Glutamatergic neuron (in vitro differentiated cells): ENCODE results near the gene JAM2. TPM values are rescaled to one million over a fixed set of nuclear protein-coding genes. Genes with fewer than 3 reads are reported as not detected.

Source experiments
- DNase-seq: peaks from one replicate; pipeline ENCODE4 v3.0.0; 2022
- H3K27ac Mint-ChIP-seq: one replicate; pipeline ENCODE4 v1.8.0; 2020; ENCODE audit warnings: mild to moderate bottlenecking, mixed read lengths, inconsistent platforms; ENCODE audit not compliant: unreplicated experiment
- H3K27me3 Mint-ChIP-seq: one replicate; pipeline ENCODE4 v1.8.0; 2020; ENCODE audit warnings: mild to moderate bottlenecking, moderate library complexity, mixed read lengths, inconsistent platforms; ENCODE audit not compliant: unreplicated experiment
- H3K36me3 Mint-ChIP-seq: one replicate; pipeline ENCODE4 v1.8.0; 2020; ENCODE audit warnings: mild to moderate bottlenecking, mixed read lengths, inconsistent platforms; ENCODE audit not compliant: unreplicated experiment
- H3K4me1 Mint-ChIP-seq: one replicate; pipeline ENCODE4 v1.8.0; 2020; ENCODE audit warnings: mild to moderate bottlenecking, low read depth, mixed read lengths, inconsistent platforms; ENCODE audit not compliant: unreplicated experiment
- H3K4me3 Mint-ChIP-seq: one replicate; pipeline ENCODE4 v1.8.0; 2020; ENCODE audit warnings: mild to moderate bottlenecking, mixed read lengths, inconsistent platforms; ENCODE audit not compliant: unreplicated experiment
- H3K9me3 Mint-ChIP-seq: one replicate; pipeline ENCODE4 v1.8.0; 2020; ENCODE audit warnings: mild to moderate bottlenecking, moderate library complexity, mixed read lengths, inconsistent platforms; ENCODE audit not compliant: unreplicated experiment
- CTCF ChIP-seq: fragments of 200-600 bp; sonication (generic); IDR thresholded peaks from one replicate; pipeline ENCODE4 v1.5.0; 2021; ENCODE audit not compliant: partially characterized antibody, unreplicated experiment
- total RNA-seq: library from RNA; stranded (reverse); fragmentation: NEBNext Ultra II Directional; extraction: Animal tissue kit (Norgen Biotek cat#: 25700); gene quantifications from one replicate; pipeline ENCODE4 v1.2.1, GENCODE V29; 2021; ENCODE audit not compliant: unreplicated experiment

Gene JAM2
- total RNA-seq, 1 donor from 2014 or later, result 4.6 TPM

- no peak for DNase-seq
- Mint-ChIP-seq H3K27ac (no peak overlapping the region), H3K27me3 (no peaks in the 10 kb centered on the region), H3K36me3 (no peaks in the 10 kb centered on the region), H3K4me1 (no peaks in the 10 kb centered on the region), H3K9me3 (peaks cover 2% of the 10 kb centered on the region), H3K4me3 (no peak overlapping the region)
- TF ChIP-seq CTCF, result no peak
Measured at GRCh38 chr21:25756190-25756932, 117.3 kb downstream of the JAM2 start.

GRCh38 chr21:25757531-25757930, 118.5 kb downstream of the JAM2 start:
- Mint-ChIP-seq H3K4me1 (no peaks in the 10 kb centered on the region), H3K27me3 (no peaks in the 10 kb centered on the region), H3K36me3 (no peaks in the 10 kb centered on the region), H3K9me3 (peaks cover 2% of the 10 kb centered on the region), H3K4me3 (no peak overlapping the region), H3K27ac (no peak overlapping the region)
- DNase-seq, result no peak
- no peak for TF ChIP-seq CTCF

GRCh38 chr21:25759573-25759972, 120.5 kb downstream of the JAM2 start:
- Mint-ChIP-seq H3K4me1 (no peaks in the 10 kb centered on the region), H3K36me3 (peaks cover 5% of the 10 kb centered on the region), H3K9me3 (peaks cover 2% of the 10 kb centered on the region), H3K27me3 (no peaks in the 10 kb centered on the region), H3K4me3 (no peak overlapping the region), H3K27ac (no peak overlapping the region)
- no peak for TF ChIP-seq CTCF
- no peak for DNase-seq

- H3K27ac Mint-ChIP-seq, result no peak overlapping the region
Measured at GRCh38 chr21:25760061-25760460, 121.0 kb downstream of the JAM2 start.

More at GRCh38 chr21:25760061-25760460, 121.0 kb downstream of the JAM2 start:
- Mint-ChIP-seq H3K36me3 (peaks cover 5% of the 10 kb centered on the region), H3K9me3 (peaks cover 2% of the 10 kb centered on the region), H3K27me3 (no peaks in the 10 kb centered on the region), H3K4me3 (no peak overlapping the region), H3K4me1 (no peaks in the 10 kb centered on the region)
- no peak for TF ChIP-seq CTCF
- DNase-seq, result no peak
